NCI-H2196 treated with DMSO at 0.1 percent for 48 hours (cell line): ENCODE results near the gene CLTCL1.

Experiments
- DNase-seq: peaks from one replicate; lab custom pipeline; 2025; ENCODE audit not compliant: unreplicated experiment; lab: John Stamatoyannopoulos, UW

CLTCL1 gene

GRCh38 chr22:19197997-19198865, 93.3 kb downstream of the CLTCL1 start:
- DNase-seq: no peak

DNA sequence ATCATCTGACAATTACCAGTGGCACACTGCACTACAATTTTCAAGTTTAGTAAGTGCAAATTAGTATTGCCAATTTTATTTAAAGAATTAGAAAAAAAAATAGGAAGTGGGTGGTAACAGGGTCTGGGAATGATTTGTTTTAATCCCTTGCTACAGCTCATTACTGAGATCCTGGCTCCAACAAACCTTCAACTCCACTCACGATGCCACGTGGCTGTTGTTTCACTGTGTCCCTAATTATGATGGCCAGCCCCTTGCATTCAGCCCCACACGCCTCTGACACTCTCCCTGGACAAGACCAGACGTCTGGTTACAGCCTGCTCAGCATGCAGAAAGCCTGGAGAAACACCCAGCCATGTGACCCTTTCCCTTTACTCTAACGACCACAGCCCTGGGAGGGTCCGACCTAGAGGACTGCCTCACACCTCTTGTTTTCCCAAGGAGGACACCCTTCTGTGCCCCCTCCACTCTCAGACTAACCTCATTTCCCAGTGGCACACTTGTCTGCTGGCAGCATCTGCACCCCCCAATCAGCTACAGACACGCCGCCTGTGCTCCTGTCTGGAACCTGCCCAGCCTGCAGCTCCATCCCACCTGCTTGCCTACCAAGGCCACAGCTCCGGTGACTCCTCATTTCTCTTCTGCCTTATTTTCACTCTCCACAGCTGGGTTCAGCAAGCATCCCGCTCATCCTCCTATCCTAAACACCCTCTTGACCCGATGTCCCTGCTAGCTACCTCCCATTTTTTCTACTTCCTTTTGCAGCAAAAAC, 94.5 kb downstream of the CLTCL1 start:
- DNase-seq: no peak

DNA sequence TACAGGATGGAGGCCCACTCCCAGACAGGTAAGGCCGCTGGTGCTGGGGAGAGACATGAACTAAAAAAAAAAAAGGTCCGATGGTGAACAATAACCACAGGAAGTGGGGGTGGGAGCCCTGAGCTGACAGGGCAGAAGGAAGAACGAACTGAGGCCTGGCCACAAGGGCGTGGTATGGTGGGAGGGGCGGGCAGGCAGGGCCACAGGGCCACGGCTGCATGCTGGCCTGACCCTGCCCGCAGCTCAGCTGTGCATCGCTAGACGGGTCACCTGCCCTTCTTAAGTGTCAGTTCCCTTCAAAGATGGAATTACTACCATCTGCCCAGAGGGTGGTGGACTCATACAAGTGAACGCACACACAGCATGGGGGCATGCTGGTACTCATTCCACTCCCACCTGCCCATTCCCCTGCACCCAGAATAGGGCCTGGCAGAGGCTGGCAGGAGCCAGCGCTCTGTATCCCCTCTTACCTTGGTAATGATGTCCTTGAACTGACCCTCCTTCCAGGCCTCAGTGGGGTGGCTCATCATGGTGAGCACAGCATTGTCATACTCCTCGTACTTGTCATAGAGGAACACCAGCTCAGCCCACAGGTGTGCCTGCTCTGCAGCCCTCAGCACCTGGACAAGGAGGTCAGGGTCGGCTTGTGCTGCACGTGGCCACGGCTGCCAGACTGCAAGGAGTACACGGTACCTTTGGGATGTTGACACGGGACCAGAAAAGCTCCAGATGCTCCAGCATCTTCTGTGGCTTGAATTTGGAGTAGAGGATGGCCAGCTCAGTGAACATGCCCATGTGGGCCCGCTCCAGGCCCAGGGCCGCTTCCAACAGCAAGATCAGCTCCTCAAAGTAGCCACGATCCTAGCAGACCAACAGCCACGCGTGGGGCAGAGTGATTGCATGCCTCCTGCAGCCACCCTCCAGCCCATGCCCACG, 95.5 kb downstream of the CLTCL1 start:
- DNase-seq: no peak

DNA sequence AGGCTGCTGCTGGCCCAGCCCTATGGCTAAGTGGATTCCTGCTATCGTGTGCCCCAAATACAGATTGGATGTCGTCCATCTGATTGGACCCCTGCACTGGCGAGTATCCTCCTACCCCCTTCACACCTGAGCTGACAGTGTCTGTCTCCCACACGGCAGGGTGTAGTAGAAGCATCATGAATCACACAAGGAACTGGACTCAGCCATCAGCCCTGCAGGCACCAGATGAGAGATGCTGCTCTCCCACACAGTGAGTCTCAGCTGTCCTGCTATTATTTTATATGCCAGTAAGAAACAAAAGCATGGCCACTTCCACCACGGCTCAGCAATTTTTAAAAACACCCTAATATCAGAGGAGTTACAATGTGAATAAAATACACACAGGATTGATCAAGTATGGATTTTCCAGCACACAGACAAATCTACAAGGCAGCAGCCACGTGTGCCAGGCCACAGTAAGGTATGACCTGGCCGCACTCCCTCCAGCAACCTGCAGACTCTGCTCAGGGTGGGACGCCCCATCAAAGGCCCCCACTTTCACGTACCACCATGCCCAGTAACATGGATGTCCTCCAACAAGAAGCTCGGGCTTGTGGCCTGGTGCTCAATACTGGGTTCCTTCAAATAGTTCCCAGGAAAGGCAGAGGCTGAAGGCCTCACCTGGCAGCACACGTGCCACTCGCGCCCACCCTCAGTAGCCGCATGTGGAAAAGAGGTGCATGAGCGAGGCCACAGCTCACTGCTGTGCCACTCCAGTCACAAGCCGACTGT, 96.6 kb downstream of the CLTCL1 start:
- no peak for DNase-seq

DNA sequence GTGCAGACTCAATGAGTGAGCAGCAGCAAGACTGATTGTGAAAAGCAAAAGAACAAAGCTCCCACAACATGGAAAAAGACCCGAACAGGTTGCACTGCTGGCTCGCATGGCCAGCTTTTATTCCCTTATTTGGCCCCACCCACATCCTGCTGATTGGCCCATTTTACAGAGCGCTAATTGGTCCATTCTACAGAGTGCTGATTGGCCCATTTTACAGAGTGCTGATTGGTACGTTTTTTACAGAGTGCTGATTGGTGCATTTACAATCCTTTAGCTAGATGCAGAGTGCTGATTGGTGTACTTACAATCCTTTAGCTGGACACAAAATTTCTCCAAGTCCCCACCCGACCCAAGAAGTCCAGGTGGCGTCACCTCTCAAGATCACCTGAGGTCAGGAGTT, 97.6 kb downstream of the CLTCL1 start:
- no peak for DNase-seq

- no peak for DNase-seq
Observed at GRCh38 chr22:19187716-19188563, 103.6 kb downstream of the CLTCL1 start.

DNA sequence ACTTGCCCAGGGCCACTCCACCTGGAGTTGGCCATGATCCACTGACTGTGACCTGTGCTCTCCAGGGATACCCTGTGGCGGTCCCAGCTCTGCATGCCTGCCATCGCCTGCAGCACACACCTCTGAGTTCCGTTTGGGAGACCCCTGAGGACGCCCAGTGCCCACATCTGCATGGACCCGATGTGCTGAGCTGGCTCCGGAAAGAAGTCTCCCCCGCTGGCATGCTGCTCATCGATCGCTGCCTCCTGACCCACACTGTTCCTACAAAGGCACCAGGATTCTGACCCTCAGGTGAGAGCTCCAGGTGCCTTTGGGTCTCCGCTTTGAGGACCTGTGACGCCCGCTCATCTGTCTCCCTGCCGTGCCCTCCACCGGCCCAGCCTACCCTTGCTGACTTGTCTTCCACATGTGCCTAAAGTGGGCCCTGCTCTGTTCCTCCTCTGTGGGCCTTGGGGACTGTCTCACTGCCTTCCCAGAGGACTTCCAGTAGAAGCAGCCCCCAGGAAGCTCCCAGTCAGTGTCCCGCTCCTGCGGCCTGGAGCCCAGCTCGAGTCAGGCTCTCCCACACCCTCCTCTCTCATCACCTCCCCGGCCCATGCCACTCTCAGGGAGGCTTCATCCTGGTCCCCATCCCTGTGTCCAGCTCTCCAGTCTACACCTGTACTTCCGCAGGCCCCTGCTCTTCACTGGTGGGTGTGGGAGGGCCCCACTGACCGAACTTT, 107.1 kb downstream of the CLTCL1 start:
- DNase-seq: no peak

GRCh38 chr22:19183216-19183615, 108.3 kb downstream of the CLTCL1 start:
- no peak for DNase-seq

DNA sequence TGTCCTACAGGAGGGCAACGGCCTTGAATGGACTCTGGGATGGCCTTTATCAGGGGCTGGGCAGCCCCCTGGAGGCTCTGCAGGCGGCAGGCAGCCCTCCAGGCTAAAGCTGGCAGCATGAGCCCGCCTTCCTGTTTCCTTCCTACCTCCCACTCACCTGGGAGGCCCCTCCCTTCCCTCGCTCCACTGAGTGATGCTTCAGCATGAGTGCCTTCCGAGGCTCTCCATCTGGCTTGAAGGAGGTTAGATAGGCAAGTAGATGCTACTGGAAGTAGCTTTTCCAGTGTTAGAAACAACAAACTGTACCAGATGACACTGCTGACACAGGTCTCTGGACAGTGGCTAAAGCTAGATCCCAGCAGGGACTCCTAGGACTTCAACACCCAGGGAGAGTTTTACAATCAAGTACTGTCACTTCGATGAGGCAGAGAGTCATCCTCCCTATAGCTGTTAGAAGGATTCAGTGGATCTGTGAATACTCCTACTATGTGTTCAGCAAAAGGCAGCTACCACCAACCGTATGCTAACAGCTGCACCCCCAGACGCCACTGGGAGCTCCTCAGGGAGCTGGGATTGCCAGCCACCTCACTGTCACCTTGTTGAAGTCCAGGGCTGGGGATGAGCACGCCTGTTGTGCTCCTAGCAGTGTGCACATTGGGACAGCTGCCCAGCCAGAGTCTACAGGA, 108.9 kb downstream of the CLTCL1 start:
- DNase-seq: no peak

- no peak for DNase-seq
Observed at GRCh38 chr22:19181786-19182471, 109.6 kb downstream of the CLTCL1 start.

DNA sequence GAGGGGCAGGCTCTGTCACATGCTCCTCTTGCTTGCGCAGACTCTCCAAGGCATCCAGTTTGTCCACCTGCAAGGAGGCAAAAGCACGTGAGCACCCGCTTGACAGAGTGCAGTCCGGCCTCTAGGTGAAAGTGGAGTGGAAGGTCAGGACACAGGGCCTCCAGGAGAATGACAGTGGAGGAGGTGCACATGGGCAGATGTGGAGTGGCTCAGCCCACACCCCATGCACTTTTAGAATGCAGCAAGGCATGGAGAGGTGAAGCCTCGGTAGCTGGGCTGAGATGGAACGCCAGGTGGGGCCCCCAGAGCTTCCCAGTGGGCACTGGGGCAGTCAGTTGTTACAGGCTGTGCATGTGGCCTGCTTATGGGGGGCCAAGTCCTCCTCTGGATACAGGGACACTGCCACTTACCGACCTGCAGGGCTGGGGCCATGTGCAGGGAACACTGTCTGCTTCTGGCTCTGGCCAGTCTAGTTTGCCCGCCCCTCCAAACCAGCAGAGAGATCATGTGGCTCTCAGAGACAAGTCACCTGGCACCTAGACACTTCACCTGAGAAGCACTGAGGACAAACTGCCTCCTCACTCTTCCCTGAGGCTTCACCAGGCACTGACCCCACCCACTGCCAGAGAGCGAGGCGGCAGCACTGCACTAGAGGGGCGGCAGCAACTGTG, 110.6 kb downstream of the CLTCL1 start:
- no peak for DNase-seq

GRCh38 chr22:19180234-19180633, 111.3 kb downstream of the CLTCL1 start:
- no peak for DNase-seq

DNA sequence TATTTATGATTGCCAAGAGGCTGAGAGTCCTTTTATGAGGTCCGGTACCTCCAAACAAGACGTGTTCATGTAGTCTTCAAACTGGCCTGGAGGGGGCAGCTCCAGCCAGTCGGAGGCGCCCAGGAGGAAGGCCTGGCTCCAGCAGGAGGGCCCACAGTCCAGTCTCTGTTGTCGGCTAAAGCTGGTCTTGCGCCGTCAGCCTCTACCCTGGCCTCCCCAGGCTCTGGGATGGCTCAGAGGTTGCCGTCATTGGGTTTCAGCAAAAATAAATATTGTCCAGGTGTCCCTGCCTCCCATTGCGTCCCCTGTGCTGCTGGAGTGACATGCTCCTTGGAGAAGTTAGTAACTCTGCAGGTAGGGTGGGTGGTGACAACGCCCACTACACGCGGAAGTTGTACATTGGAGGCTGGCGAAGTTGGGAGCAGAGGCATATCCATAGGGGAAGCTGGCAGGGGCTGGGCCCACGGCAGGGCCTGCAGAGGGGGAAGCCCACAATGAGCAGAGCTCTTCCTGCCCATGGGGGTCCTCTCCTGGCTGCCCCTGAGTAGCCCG, 111.9 kb downstream of the CLTCL1 start:
- peak; percentile 76 for DNase-seq

- DNase-seq: peak; percentile 79
Observed at GRCh38 chr22:19178657-19179496, 112.6 kb downstream of the CLTCL1 start, which contains the start of gene SLC25A1. TSS of gene SLC25A1 (minus strand) at chr22:19178736. CDS start at chr22:19178673, 63 bp downstream.

DNA sequence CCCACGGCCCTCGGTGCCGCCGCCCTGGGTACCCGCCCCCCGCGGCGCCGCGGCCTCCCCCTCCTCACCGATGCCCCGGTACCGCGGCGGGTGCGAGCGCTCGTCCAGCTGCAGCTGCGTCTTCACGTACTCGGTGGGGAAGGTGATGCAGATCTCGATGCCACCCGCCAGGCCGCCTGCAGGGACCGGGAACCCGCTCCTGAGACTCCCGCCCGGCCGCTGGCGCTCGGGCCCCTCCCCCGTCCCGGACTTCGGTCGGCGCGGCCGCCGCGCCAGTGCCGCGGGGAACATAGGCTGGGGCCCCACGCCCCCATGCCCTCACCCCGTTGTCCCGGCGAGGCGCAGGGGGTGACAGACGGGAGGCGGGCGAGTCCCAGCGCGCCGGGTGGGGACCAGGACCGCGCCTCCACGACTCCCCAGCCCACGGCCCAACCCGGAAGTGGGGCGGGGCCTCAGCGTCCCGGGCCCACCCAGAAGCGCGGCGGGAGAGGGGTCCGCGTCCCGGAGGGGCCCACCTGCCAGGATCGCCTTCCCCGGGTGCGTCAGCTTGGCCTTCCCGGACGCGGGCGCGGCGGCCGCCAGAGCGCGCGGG, 113.4 kb downstream of the CLTCL1 start:
- DNase-seq: no peak
